Prostate gland (tissue), 2 donors: ENCODE data around the gene P2RY6. TPM values are rescaled to one million over a fixed set of nuclear protein-coding genes. Genes with fewer than 3 reads are reported as not detected.

Experiments
- DNase-seq: peaks from one replicate; pipeline ENCODE4 v3.0.0-alpha.2; 2019; ENCODE audit warnings: low spot score
- H3K27ac ChIP-seq, 2 donors: fragments of 200-600 bp; sonication (generic); 2 replicates each; pipeline ENCODE4 v1.5.1; 2017 to 2019
- H3K27me3 ChIP-seq: fragments of 200-600 bp; sonication (generic); replicated peaks from 2 replicates; pipeline ENCODE4 v1.5.1; 2019; ENCODE audit not compliant: insufficient read depth
- H3K36me3 ChIP-seq, 2 donors: fragments of 200-600 bp; sonication (generic); 1 replicate in 1 of 2; 2 replicates in 1 of 2; pipeline versions ENCODE4 v1.5.1 to v1.8.1; 2017 to 2019
- H3K4me1 ChIP-seq: fragments of 200-600 bp; sonication (generic); replicated peaks from 2 replicates; pipeline ENCODE4 v1.5.1; 2019
- H3K4me3 ChIP-seq, 2 donors: fragments of 200-600 bp; sonication (generic); 2 replicates each; pipeline ENCODE4 v1.5.1; 2017 to 2019
- H3K9me3 ChIP-seq: fragments of 200-600 bp; sonication (generic); 2 replicates; pipeline ENCODE4 v1.5.1; 2017
- POLR2A ChIP-seq: fragments of 450-650 bp; IDR thresholded peaks from one replicate; pipeline ENCODE4 v1.6.1; 2016; ENCODE audit warnings: antibody characterized with exemption, mild to moderate bottlenecking
- POLR2AphosphoS5 ChIP-seq: sonication (generic); formaldehyde crosslinking; IDR thresholded peaks from one replicate; pipeline ENCODE4 v1.6.1; 2017; ENCODE audit warnings: antibody characterized with exemption
- whole genome bisulfite sequencing: methylation state at CpG from one replicate; pipeline ENCODE4 v1.1.5; 2018; 5-methylcytosine and 5-hydroxymethylcytosine counted together
- intact Hi-C: fragments of 100-400 bp; cut with DNase I; formaldehyde crosslinking; loops from one replicate; pipeline ENCODE4 v1.14.2; 2022
- total RNA-seq, 2 donors: library from RNA; depleted of rRNA; stranded (reverse); fragments of >200 nt; gene quantifications; one replicate each; pipeline ENCODE4 v1.1.0, GENCODE V29; 2016
- TF ChIP-seq, protein P1 (sequence below), 4 experiments: fragments of 200-600 bp in 2 of 4; fragments of 450-650 bp in 2 of 4; sonication (generic) in 2 of 4; IDR thresholded peaks; 1 replicate in 3 of 4; 2 replicates in 1 of 4; pipeline ENCODE4 v1.5.1; 2016 to 2019; ENCODE audit warnings: antibody characterized with exemption in 4 of 4, mild to moderate bottlenecking in 2 of 4, moderate library complexity in 2 of 4

P2RY6 gene
- total RNA-seq, 2 donors from 2014 or later, result 0.64 to 3.5 TPM

DNA sequence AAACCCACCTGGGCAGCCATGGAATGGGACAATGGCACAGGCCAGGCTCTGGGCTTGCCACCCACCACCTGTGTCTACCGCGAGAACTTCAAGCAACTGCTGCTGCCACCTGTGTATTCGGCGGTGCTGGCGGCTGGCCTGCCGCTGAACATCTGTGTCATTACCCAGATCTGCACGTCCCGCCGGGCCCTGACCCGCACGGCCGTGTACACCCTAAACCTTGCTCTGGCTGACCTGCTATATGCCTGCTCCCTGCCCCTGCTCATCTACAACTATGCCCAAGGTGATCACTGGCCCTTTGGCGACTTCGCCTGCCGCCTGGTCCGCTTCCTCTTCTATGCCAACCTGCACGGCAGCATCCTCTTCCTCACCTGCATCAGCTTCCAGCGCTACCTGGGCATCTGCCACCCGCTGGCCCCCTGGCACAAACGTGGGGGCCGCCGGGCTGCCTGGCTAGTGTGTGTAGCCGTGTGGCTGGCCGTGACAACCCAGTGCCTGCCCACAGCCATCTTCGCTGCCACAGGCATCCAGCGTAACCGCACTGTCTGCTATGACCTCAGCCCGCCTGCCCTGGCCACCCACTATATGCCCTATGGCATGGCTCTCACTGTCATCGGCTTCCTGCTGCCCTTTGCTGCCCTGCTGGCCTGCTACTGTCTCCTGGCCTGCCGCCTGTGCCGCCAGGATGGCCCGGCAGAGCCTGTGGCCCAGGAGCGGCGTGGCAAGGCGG lies 24.5 kb downstream of the P2RY6 start:
- H3K27ac ChIP-seq, result no peak overlapping the region
- H3K27me3 ChIP-seq, result no peaks in the 10 kb centered on the region
- intact Hi-C loops, result loop anchor here (5.0 kb wide), 1 partner anchor 81 kb away; the partner anchor contains the start of gene RELT
- DNase-seq, result no peak
- 94% methylated on average over 35 of the region's 35 CpGs for WGBS
- H3K4me3 ChIP-seq, result no peak overlapping the region
- TF ChIP-seq POLR2A (no peak), POLR2AphosphoS5 (no peak)
- TF ChIP-seq, protein P1, sequence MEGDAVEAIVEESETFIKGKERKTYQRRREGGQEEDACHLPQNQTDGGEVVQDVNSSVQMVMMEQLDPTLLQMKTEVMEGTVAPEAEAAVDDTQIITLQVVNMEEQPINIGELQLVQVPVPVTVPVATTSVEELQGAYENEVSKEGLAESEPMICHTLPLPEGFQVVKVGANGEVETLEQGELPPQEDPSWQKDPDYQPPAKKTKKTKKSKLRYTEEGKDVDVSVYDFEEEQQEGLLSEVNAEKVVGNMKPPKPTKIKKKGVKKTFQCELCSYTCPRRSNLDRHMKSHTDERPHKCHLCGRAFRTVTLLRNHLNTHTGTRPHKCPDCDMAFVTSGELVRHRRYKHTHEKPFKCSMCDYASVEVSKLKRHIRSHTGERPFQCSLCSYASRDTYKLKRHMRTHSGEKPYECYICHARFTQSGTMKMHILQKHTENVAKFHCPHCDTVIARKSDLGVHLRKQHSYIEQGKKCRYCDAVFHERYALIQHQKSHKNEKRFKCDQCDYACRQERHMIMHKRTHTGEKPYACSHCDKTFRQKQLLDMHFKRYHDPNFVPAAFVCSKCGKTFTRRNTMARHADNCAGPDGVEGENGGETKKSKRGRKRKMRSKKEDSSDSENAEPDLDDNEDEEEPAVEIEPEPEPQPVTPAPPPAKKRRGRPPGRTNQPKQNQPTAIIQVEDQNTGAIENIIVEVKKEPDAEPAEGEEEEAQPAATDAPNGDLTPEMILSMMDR (IDR thresholded peaks at IDR 0.05), result no peak
- H3K36me3 ChIP-seq, result no peaks in the 10 kb centered on the region
- H3K9me3 ChIP-seq, result no peaks in the 10 kb centered on the region
- H3K4me1 ChIP-seq, result no peaks in the 10 kb centered on the region

GRCh38 chr11:73297231-73297590 lies 25.1 kb downstream of the P2RY6 start:
- Histone ChIP-seq H3K27ac (no peak overlapping the region), H3K27me3 (no peaks in the 10 kb centered on the region), H3K4me1 (no peaks in the 10 kb centered on the region), H3K9me3 (no peaks in the 10 kb centered on the region), H3K36me3 (no peaks in the 10 kb centered on the region), H3K4me3 (no peak overlapping the region)
- TF ChIP-seq POLR2AphosphoS5, result no peak
- TF ChIP-seq POLR2A, result no peak
- TF ChIP-seq, protein P1 (IDR thresholded peaks at IDR 0.05), result no peak
- no peak for DNase-seq
- intact Hi-C loops, result loop anchor here (5.0 kb wide), 1 partner anchor 80 kb away; the partner anchor contains the start of gene RELT
- WGBS, result 92% methylated on average over 17 of the region's 18 CpGs

- Histone ChIP-seq H3K27ac (no peak overlapping the region), H3K36me3 (no peaks in the 10 kb centered on the region), H3K4me1 (no peaks in the 10 kb centered on the region), H3K27me3 (no peaks in the 10 kb centered on the region), H3K4me3 (no peak overlapping the region), H3K9me3 (no peaks in the 10 kb centered on the region)
- TF ChIP-seq POLR2AphosphoS5 (no peak), POLR2A (no peak)
- TF ChIP-seq, protein P1 (IDR thresholded peaks at IDR 0.05), result no peak
- intact Hi-C loops, result loop anchor here (5.0 kb wide), 1 partner anchor 80 kb away; the partner anchor contains the start of gene RELT
- 90% methylated on average over 3 of the region's 3 CpGs for WGBS
- DNase-seq, result no peak
Observed at GRCh38 chr11:73297702-73298101, 25.6 kb downstream of the P2RY6 start.

- Histone ChIP-seq H3K27me3 (no peaks in the 10 kb centered on the region), H3K9me3 (no peaks in the 10 kb centered on the region), H3K4me1 (no peaks in the 10 kb centered on the region), H3K27ac (no peak overlapping the region), H3K36me3 (no peaks in the 10 kb centered on the region), H3K4me3 (no peak overlapping the region)
- DNase-seq, result no peak
- TF ChIP-seq POLR2A (no peak), POLR2AphosphoS5 (no peak)
- TF ChIP-seq, protein P1 (IDR thresholded peaks at IDR 0.05), result no peak
- intact Hi-C loops, result loop anchor here (5.0 kb wide), 1 partner anchor 79 kb away; the partner anchor contains the start of gene RELT
- WGBS, result 88% methylated on average over 5 of the region's 5 CpGs
Observed at GRCh38 chr11:73298233-73298632, 26.1 kb downstream of the P2RY6 start.

GRCh38 chr11:73299751-73300150 lies 27.6 kb downstream of the P2RY6 start:
- intact Hi-C loops, result loop anchor here (5.0 kb wide), 1 partner anchor 78 kb away; the partner anchor contains the start of gene RELT
- no peak for DNase-seq
- Histone ChIP-seq H3K36me3 (no peaks in the 10 kb centered on the region), H3K27me3 (no peaks in the 10 kb centered on the region), H3K4me1 (no peaks in the 10 kb centered on the region), H3K27ac (no peak overlapping the region), H3K9me3 (no peaks in the 10 kb centered on the region), H3K4me3 (no peak overlapping the region)
- TF ChIP-seq, protein P1 (IDR thresholded peaks at IDR 0.05), result no peak
- TF ChIP-seq POLR2A, result no peak
- TF ChIP-seq POLR2AphosphoS5, result no peak
- 81% methylated on average over 10 of the region's 10 CpGs for WGBS
